ENCODE data around the gene PAPPA2. TPM values are rescaled to one million over a fixed set of nuclear protein-coding genes. Genes with fewer than 3 reads are reported as not detected.

Gene PAPPA2
- total RNA-seq, 2 experiments from 2014 or later: 0.19 TPM; not detected in 1

DNA sequence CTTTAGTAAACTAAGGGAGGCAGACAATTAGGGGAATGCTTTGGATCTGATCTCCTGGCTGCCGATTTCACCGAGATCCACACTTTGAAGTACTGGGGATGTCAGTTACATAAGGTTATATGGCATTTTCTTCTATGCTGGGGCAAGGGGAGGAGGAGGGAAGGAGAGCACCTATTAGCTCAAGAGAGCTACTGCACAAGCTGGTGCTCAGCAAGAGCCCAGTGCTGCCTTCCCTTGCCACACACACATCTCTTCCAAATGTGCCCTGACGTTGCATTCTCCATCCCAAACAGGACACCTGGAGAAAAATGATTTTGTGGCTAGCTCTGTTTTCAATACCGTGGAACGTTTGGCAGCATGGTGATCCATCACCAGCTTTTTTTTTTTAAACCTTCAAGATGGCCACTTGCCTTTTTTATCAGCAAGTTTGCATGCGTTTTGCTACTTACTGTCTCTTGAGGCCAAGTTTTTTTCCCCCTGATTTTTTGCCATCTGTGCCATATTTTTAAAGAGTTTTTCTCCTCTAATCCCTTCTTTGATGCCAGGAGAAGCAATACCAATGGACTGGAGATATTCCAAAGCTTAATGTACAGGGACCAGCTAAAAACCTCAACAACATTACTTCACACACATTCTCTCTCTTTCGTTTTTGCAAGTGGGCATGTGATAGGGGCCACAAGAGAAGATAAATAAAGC, 66.6 kb downstream of the PAPPA2 start:
- no peak overlapping the region for H3K4me3 ChIP-seq (ENCODE audit: low read depth, low read length, poor library complexity, severe bottlenecking)
- no peaks in the 10 kb centered on the region for H3K9me3 ChIP-seq (ENCODE audit: low read length)
- no peaks in the 10 kb centered on the region for H3K36me3 ChIP-seq (ENCODE audit: insufficient read depth, low read length)
- no peak overlapping the region for H3K4me2 ChIP-seq (ENCODE audit: low read length)
- no peak overlapping the region for H2AFZ ChIP-seq (ENCODE audit: low read length)
- ChIA-PET POLR2A (interaction anchor here (0.6 to 0.8 kb wide), 2 partner anchors 10 to 19 kb away, joined by 3 read pairs; no protein-coding TSS in a partner anchor), CTCF (ENCODE audit: unreplicated experiment) (no interaction called here)
- TF ChIP-seq, protein P1, sequence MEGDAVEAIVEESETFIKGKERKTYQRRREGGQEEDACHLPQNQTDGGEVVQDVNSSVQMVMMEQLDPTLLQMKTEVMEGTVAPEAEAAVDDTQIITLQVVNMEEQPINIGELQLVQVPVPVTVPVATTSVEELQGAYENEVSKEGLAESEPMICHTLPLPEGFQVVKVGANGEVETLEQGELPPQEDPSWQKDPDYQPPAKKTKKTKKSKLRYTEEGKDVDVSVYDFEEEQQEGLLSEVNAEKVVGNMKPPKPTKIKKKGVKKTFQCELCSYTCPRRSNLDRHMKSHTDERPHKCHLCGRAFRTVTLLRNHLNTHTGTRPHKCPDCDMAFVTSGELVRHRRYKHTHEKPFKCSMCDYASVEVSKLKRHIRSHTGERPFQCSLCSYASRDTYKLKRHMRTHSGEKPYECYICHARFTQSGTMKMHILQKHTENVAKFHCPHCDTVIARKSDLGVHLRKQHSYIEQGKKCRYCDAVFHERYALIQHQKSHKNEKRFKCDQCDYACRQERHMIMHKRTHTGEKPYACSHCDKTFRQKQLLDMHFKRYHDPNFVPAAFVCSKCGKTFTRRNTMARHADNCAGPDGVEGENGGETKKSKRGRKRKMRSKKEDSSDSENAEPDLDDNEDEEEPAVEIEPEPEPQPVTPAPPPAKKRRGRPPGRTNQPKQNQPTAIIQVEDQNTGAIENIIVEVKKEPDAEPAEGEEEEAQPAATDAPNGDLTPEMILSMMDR (conservative IDR thresholded peaks at IDR 0.05; ENCODE audit: low read length): no peak
- TF ChIP-seq EZH2phosphoT487 (IDR thresholded peaks at IDR 0.05; ENCODE audit: borderline replicate concordance, low read depth, low read length): no peak
- H3K79me2 ChIP-seq (ENCODE audit: insufficient read depth, low read depth, low read length): no peaks in the 10 kb centered on the region
- no peaks in the 10 kb centered on the region for H3K9me2 ChIP-seq (ENCODE audit: insufficient read depth, low read length)
- intact Hi-C loops (cut with micrococcal nuclease; ENCODE audit: unreplicated experiment): no loop called here
- no peaks in the 10 kb centered on the region for H3K4me1 ChIP-seq (ENCODE audit: insufficient read depth, low read length, poor library complexity, severe bottlenecking)
- no peak overlapping the region for H3K27ac ChIP-seq (ENCODE audit: low read depth, low read length, poor library complexity, severe bottlenecking)
- DNase-seq (ENCODE audit: low spot score): no peak
- H4K20me1 ChIP-seq (ENCODE audit: insufficient read depth, low read length): no peaks in the 10 kb centered on the region
- BruUV-seq (replicated peaks): no TSS peak

DNA sequence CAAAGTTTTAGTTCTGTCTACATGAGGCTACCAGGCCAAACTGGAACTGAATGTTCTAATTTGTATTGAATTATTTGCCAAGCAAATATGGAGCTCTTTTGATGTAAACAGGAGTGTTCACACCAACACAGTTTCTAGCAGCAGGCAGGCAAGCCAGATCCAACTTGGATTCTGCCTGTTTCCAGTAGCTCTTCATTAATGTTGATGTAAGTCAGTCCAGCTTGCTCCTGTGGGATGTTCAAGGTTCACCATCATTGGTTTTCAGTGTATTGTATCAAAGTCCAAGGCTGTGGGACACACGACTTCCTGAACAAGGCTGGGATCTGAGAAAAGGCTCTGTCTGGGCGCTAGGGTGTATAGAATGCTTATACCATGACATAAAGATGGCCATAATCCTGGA, 68.1 kb downstream of the PAPPA2 start:
- ChIA-PET CTCF (ENCODE audit: unreplicated experiment) (no interaction called here), POLR2A (interaction anchor here (0.7 kb wide), 2 partner anchors 940 to 1104 kb away, joined by 3 read pairs; no protein-coding TSS in a partner anchor)
- no peak overlapping the region for H3K4me3 ChIP-seq (ENCODE audit: low read depth, low read length, poor library complexity, severe bottlenecking)
- H3K79me2 ChIP-seq (ENCODE audit: insufficient read depth, low read depth, low read length): no peaks in the 10 kb centered on the region
- H3K27ac ChIP-seq (ENCODE audit: low read depth, low read length, poor library complexity, severe bottlenecking): no peak overlapping the region
- TF ChIP-seq EZH2phosphoT487 (IDR thresholded peaks at IDR 0.05; ENCODE audit: borderline replicate concordance, low read depth, low read length): no peak
- TF ChIP-seq, protein P1 (conservative IDR thresholded peaks at IDR 0.05; ENCODE audit: low read length): no peak
- DNase-seq (ENCODE audit: low spot score): no peak
- no peak overlapping the region for H3K4me2 ChIP-seq (ENCODE audit: low read length)
- BruUV-seq (replicated peaks): no TSS peak
- H4K20me1 ChIP-seq (ENCODE audit: insufficient read depth, low read length): no peaks in the 10 kb centered on the region
- H2AFZ ChIP-seq (ENCODE audit: low read length): no peak overlapping the region
- no peaks in the 10 kb centered on the region for H3K36me3 ChIP-seq (ENCODE audit: insufficient read depth, low read length)
- H3K4me1 ChIP-seq (ENCODE audit: insufficient read depth, low read length, poor library complexity, severe bottlenecking): no peaks in the 10 kb centered on the region
- no peaks in the 10 kb centered on the region for H3K9me3 ChIP-seq (ENCODE audit: low read length)
- no peaks in the 10 kb centered on the region for H3K9me2 ChIP-seq (ENCODE audit: insufficient read depth, low read length)
- intact Hi-C loops (cut with micrococcal nuclease; ENCODE audit: unreplicated experiment): no loop called here

Data from OCI-LY7 (cell line).